Cardiac fibroblast (primary cell): ENCODE measurements around the gene IQCE.

Source experiments
- DNase-seq, 2 donors: peaks; one replicate each; pipeline versions ENCODE4 v3.0.0 to v3.0.0-alpha.2; 2010; ENCODE audit warnings: low read depth in 2 of 2
- H3K4me3 ChIP-seq, 2 donors: replicated peaks in 1 of 2; 1 replicate in 1 of 2; 2 replicates in 1 of 2; pipeline ENCODE4 v1.5.1; 2011; ENCODE audit warnings: low read depth in 2 of 2, low read length in 2 of 2, mild to moderate bottlenecking in 2 of 2, moderate library complexity in 1 of 2
- CTCF ChIP-seq: IDR thresholded peaks from one replicate; pipeline ENCODE4 v1.5.1; 2011; ENCODE audit warnings: low read depth, mild to moderate bottlenecking, low read length, inconsistent platforms

IQCE gene

GRCh38 chr7:2521341-2521745 lies 37.4 kb upstream of the IQCE start:
- H3K4me3 ChIP-seq: peak overlapping the region; percentile 49 to 54
- DNase-seq: no peak
- TF ChIP-seq CTCF: no peak

GRCh38 chr7:2521952-2522591 lies 36.7 kb upstream of the IQCE start:
- peak overlapping the region in 1 of 2 donors; percentile 54 for H3K4me3 ChIP-seq
- TF ChIP-seq CTCF: no peak
- peak in 1 of 2 donors; percentile 57 for DNase-seq

GRCh38 chr7:2522780-2523433 lies 35.9 kb upstream of the IQCE start:
- no peak overlapping the region for H3K4me3 ChIP-seq
- peak; percentile 68 to 79 for DNase-seq
- TF ChIP-seq CTCF: no peak

- peak overlapping the region in 1 of 2 donors; percentile 4 for H3K4me3 ChIP-seq
- no peak for DNase-seq
- no peak for TF ChIP-seq CTCF
Observed at GRCh38 chr7:2523461-2523936, 35.3 kb upstream of the IQCE start.

- peak overlapping the region in 1 of 2 donors; percentile 4 for H3K4me3 ChIP-seq
- peak; percentile 0 for TF ChIP-seq CTCF
- peak; percentile 57 to 68 for DNase-seq
Observed at GRCh38 chr7:2523941-2524807, 34.6 kb upstream of the IQCE start.

- no peak overlapping the region for H3K4me3 ChIP-seq
- no peak for TF ChIP-seq CTCF
- DNase-seq: no peak
Observed at GRCh38 chr7:2524808-2525657, 33.7 kb upstream of the IQCE start.
